Measurements from ENCODE around the gene NRG2.

- TF ChIP-seq EZH2 (IDR thresholded peaks at IDR 0.05; ENCODE audit: insufficient read depth, poor library complexity, severe bottlenecking) = no peak
- TF ChIP-seq EZH2phosphoT487 (IDR thresholded peaks at IDR 0.05; ENCODE audit: insufficient read depth, low read depth) = no peak
Measured at GRCh38 chr5:139950436-139950835, 92.7 kb downstream of the NRG2 start.
